AG09319 (cell line): ENCODE results near the gene RBMS2.

Source experiments
- DNase-seq: peaks from one replicate; pipeline ENCODE4 v3.0.0-alpha.2; 2010; ENCODE audit warnings: low read depth; ENCODE audit errors: extremely low read depth
- CTCF ChIP-seq: IDR thresholded peaks from 2 replicates; pipeline ENCODE4 v1.5.1; 2011; ENCODE audit warnings: low read depth, mild to moderate bottlenecking, inconsistent platforms, low read length, moderate library complexity

The RBMS2 gene

GRCh38 chr12:56528846-56529245 lies 7.2 kb downstream of the RBMS2 start:
- no peak for DNase-seq
- no peak for TF ChIP-seq CTCF

GRCh38 chr12:56529656-56530055 lies 8.0 kb downstream of the RBMS2 start:
- no peak for DNase-seq
- TF ChIP-seq CTCF, result no peak

- no peak for TF ChIP-seq CTCF
- DNase-seq, result no peak
Measured at GRCh38 chr12:56530390-56531055, 8.9 kb downstream of the RBMS2 start.

GRCh38 chr12:56537546-56537945 lies 15.9 kb downstream of the RBMS2 start:
- DNase-seq, result no peak
- TF ChIP-seq CTCF, result no peak

- DNase-seq, result no peak
- no peak for TF ChIP-seq CTCF
Measured at GRCh38 chr12:56541631-56542030, 20.0 kb downstream of the RBMS2 start.

- no peak for DNase-seq
- no peak for TF ChIP-seq CTCF
Measured at GRCh38 chr12:56542164-56542563, 20.5 kb downstream of the RBMS2 start.

GRCh38 chr12:56545023-56545604 lies 23.5 kb downstream of the RBMS2 start:
- TF ChIP-seq CTCF, result no peak
- DNase-seq, result no peak
